Pancreas (tissue), 10 donors: ENCODE results near the gene TCF3. TPM values are rescaled to one million over a fixed set of nuclear protein-coding genes. Genes with fewer than 3 reads are reported as not detected.
A peak's percentile ranks its signal among the peaks of the same experiment; 100 is the strongest.

Experiments
- ATAC-seq, 4 donors: fragments of 200-7000 bp; cut with Tn5 transposase; one replicate each; pipeline versions ENCODE4 v1.8.0 to v1.9.1; 2020; ENCODE audit warnings: mild to moderate bottlenecking in 4 of 4, moderate library complexity in 4 of 4
- DNase-seq, 6 donors: peaks; one replicate each; pipeline ENCODE4 v3.0.0-alpha.2; 2020
- FAIRE-seq: peaks from 2 replicates; lab custom pipeline; 2012; peaks lifted over from hg19 to GRCh38; lab: Jason Lieb, UNC
- H3K27ac ChIP-seq, 4 donors: fragments of 200-600 bp; sonication (generic); 1 replicate in 3 of 4; 2 replicates in 1 of 4; pipeline versions ENCODE4 v1.5.0 to v1.8.0; 2020
- H3K27me3 ChIP-seq, 4 donors: fragments of 200-600 bp; one replicate each; pipeline ENCODE4 v1.8.0; 2021
- H3K36me3 ChIP-seq, 3 donors: fragments of 200-600 bp; sonication (generic) in 1 of 3; one replicate each; pipeline versions ENCODE4 v1.5.0 to v1.8.0; 2020 to 2021
- H3K4me1 ChIP-seq, 3 donors: fragments of 200-600 bp; one replicate each; pipeline ENCODE4 v1.8.0; 2021
- H3K4me3 ChIP-seq, 4 donors: fragments of 200-600 bp; sonication (generic) in 2 of 4; one replicate each; pipeline versions ENCODE4 v1.5.0 to v1.8.0; 2020 to 2021
- H3K9me3 ChIP-seq, 4 donors: fragments of 200-600 bp; one replicate each; pipeline ENCODE4 v1.8.0; 2021
- CTCF ChIP-seq, 4 donors: fragments of 200-600 bp; sonication (generic) in 3 of 4; IDR thresholded peaks; one replicate each; pipeline versions ENCODE4 v1.5.0 to v1.8.0; 2021; ENCODE audit warnings: antibody characterized with exemption in 4 of 4
- WGBS, 2 donors: extraction: QIAGEN DNeasy Blood & Tissue Kit; methylation state at CpG; one replicate each; pipeline ENCODE4 v1.1.7; 2013; 5-methylcytosine and 5-hydroxymethylcytosine counted together
- intact Hi-C, 3 donors: fragments of 100-400 bp; cut with DNase I; formaldehyde crosslinking; loops; one replicate each; pipeline versions ENCODE4 v1.11.1 to v1.14.2; 2022
- polyA plus RNA-seq, 2 donors: library from polyadenylated mRNA; stranded (reverse); fragments of 200-250 nt; gene quantifications; one replicate each; pipeline ENCODE4 v1.2.3, GENCODE V29; 2013
- total RNA-seq, 6 donors: library from RNA; stranded (reverse); fragmentation: NEBNext Ultra II Directional in 4 of 6; extraction: Animal tissue kit (Norgen Biotek cat#: 25700) in 4 of 6; gene quantifications; one replicate each; pipeline versions ENCODE4 v1.2.1 to v1.2.4, GENCODE V29; 2021 to 2023
- donor health status: healthy with polysubstance abuse.
- donor health status: DM: no; HTN: no; CAD: no; lungs with moderate emphysema.
- donor health status: DM: no; HTN: no; CAD: no.
- donor health status: control.
- donor health status: control.
- donor health status: Bipolar disorder and iron deficiency.
- donor health status: DM: yes; HTN: yes; CAD: no.
- donor health status: DM: no; HTN: no; CAD: no.
- donor health status: DM: no; HTN: no; CAD: no.
- donor health status: DM: yes; HTN: yes; CAD: no.

The TCF3 gene
- total and polyA plus RNA-seq, 8 donors: 19.8 to 41.9 (median 26.7) TPM

GRCh38 chr19:1661995-1662394, 9.6 kb upstream of the TCF3 start:
- intact Hi-C loops: loop anchor here in 1 of 3 donors (10.0 kb wide), 1 partner anchor 107 kb away; no protein-coding TSS in a partner anchor
- no peak overlapping the region for H3K27ac ChIP-seq
- ATAC-seq: no peak
- H3K36me3 ChIP-seq: no peaks in the 10 kb centered on the region
- 90 to 93% methylated on average over 4 of the region's 4 CpGs for WGBS, 2 donors
- no peaks in the 10 kb centered on the region for H3K27me3 ChIP-seq
- no peak for FAIRE-seq
- no peak for TF ChIP-seq CTCF (IDR thresholded peaks at IDR 0.05)
- no peaks in the 10 kb centered on the region for H3K9me3 ChIP-seq
- DNase-seq: no peak
- H3K4me3 ChIP-seq: no peak overlapping the region
- no peaks in the 10 kb centered on the region for H3K4me1 ChIP-seq

GRCh38 chr19:1659084-1659427, 6.6 kb upstream of the TCF3 start:
- no peak for TF ChIP-seq CTCF (IDR thresholded peaks at IDR 0.05)
- FAIRE-seq (no peak), ATAC-seq (no peak), DNase-seq (no peak)
- H3K9me3 ChIP-seq: no peaks in the 10 kb centered on the region
- WGBS, 2 donors: 72 to 74% methylated on average over 4 of the region's 4 CpGs
- no peaks in the 10 kb centered on the region for H3K36me3 ChIP-seq
- intact Hi-C loops: loop anchor here in 1 of 3 donors (10.0 kb wide), 1 partner anchor 94 kb away; the partner anchor contains the start of gene MEX3D
- no peaks in the 10 kb centered on the region for H3K4me1 ChIP-seq
- no peak overlapping the region for H3K4me3 ChIP-seq
- no peaks in the 10 kb centered on the region for H3K27me3 ChIP-seq
- H3K27ac ChIP-seq: no peak overlapping the region

DNA sequence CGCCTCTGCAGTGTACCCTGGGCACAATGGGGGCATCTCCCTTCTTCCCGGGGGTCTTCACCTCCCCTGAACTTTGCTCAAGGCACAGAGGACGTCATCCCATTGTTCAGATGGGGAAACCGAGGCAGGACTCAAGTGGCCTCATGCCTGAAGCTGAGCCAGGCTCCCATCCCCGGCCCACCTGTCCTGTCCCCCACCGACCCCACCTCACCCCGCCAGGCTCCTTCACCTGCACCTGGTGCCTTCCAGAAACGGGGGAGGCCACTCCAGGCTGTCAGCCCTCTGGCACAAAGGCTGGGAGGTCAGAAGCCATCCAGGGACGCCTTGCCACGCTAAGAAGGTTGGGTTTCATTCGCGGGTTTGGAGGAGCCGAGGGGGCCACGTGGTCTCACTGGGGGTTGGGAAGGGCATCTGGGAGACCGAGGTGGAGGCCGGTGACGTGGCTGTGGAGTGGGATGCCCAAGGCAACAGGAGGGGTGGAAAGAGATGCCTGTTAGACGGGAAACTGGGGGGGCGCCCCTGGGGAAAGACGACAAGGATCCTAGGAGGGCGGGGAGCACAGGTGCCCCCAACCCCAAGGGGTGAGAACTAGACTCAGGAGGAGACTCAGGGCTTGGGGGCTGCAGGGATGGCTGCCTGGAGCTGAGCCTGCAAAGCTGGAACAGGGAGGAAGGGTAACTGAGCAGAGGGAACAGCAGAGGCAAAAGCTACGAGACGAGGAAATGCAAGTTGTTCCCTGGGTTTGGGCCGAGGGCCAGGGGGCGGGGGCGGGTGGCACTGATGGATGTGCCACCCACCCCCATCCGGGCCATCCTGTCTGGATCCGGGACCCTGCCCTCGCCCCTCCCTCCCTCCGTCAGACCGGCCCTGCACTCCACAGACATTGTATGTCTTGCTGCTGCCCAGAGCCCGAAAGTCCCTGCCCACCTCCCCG, 6.0 kb upstream of the TCF3 start:
- FAIRE-seq: no peak
- no peaks in the 10 kb centered on the region for H3K27me3 ChIP-seq
- peak in 1 of 6 donors; percentile 18 for DNase-seq
- TF ChIP-seq CTCF (IDR thresholded peaks at IDR 0.05): no peak
- no peaks in the 10 kb centered on the region for H3K36me3 ChIP-seq
- intact Hi-C loops: loop anchor here in 1 of 3 donors (10.0 kb wide), 1 partner anchor 94 kb away; the partner anchor contains the start of gene MEX3D
- no peaks in the 10 kb centered on the region for H3K4me1 ChIP-seq
- H3K27ac ChIP-seq: no peak overlapping the region
- H3K4me3 ChIP-seq: no peak overlapping the region
- peak in 1 of 4 donors; percentile 13 for ATAC-seq
- WGBS, 2 donors: 33 to 41% methylated on average over 30 to 33 of the region's 33 CpGs
- H3K9me3 ChIP-seq: no peaks in the 10 kb centered on the region

- WGBS, 2 donors: 20 to 21% methylated on average over 13 to 17 of the region's 17 CpGs
- peak in 4 of 6 donors; percentile 42 to 87 (median 69) for DNase-seq
- Histone ChIP-seq H3K27ac (no peak overlapping the region), H3K4me1 (no peaks in the 10 kb centered on the region), H3K36me3 (no peaks in the 10 kb centered on the region), H3K27me3 (no peaks in the 10 kb centered on the region), H3K4me3 (no peak overlapping the region), H3K9me3 (no peaks in the 10 kb centered on the region)
- TF ChIP-seq CTCF (IDR thresholded peaks at IDR 0.05): no peak
- peak in 3 of 4 donors; percentile 9 to 25 (median 10) for ATAC-seq
- FAIRE-seq: no peak
- intact Hi-C loops: loop anchor here in 1 of 3 donors (10.0 kb wide), 1 partner anchor 93 kb away; the partner anchor contains the start of gene MEX3D
These were observed 5.3 kb upstream of the TCF3 start for GRCh38 chr19:1657746-1658145.
